ENCODE measurements around the gene PARD3.

PARD3 gene

DNA sequence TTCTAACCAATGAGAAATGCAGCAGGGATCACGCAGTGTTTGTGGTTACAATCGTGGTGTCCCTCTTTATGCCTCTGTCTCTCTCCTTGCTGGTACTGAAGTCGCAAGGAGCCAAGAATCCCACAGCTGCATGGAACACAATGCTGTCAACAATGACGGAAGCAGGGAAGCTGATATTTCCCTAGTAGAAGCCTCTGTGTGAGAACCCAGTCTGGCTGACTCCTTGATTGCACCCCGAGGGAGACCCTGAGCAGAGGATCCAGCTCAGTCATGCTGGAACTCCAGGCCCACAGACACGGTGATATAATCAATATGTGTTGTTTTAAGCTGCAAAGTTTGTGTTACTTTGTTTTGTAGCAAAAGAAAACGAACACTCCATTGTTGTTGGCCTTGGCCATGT is 677.9 kb downstream of the PARD3 start:
- no peak for DNase-seq (ENCODE audit: low read depth, low spot score)

DNA sequence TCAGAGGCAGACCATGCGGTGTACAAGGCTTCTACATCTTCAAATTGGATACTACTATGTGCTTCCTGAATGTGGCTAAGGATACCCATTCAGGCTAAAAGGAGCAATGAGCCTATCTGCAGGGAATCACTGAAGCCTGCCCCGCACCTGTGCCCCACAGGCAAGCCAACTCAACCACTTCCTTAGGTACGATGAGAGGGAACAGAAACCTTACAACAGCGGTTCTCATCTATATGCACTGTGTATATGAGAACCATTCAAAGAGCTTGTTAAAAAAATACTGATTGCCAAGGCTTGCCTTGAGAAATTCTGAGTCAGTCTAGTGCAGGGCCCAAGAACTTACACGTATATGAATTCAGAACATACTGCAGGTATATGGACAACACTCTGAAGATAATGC is 679.6 kb downstream of the PARD3 start:
- CTCF ChIA-PET = no interaction called here
- TF ChIP-seq, protein P1, sequence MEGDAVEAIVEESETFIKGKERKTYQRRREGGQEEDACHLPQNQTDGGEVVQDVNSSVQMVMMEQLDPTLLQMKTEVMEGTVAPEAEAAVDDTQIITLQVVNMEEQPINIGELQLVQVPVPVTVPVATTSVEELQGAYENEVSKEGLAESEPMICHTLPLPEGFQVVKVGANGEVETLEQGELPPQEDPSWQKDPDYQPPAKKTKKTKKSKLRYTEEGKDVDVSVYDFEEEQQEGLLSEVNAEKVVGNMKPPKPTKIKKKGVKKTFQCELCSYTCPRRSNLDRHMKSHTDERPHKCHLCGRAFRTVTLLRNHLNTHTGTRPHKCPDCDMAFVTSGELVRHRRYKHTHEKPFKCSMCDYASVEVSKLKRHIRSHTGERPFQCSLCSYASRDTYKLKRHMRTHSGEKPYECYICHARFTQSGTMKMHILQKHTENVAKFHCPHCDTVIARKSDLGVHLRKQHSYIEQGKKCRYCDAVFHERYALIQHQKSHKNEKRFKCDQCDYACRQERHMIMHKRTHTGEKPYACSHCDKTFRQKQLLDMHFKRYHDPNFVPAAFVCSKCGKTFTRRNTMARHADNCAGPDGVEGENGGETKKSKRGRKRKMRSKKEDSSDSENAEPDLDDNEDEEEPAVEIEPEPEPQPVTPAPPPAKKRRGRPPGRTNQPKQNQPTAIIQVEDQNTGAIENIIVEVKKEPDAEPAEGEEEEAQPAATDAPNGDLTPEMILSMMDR (IDR thresholded peaks at IDR 0.05; ENCODE audit: insufficient read depth, low read length, missing control alignments) = no peak
- POLR2A ChIA-PET = no interaction called here
- H3K4me3 ChIP-seq (ENCODE audit: low read depth, low read length) = no peak overlapping the region
- no peak for DNase-seq (ENCODE audit: low read depth, low spot score)

More for the DNA sequence above, 677.9 kb downstream of the PARD3 start:
- no peak overlapping the region for H3K4me3 ChIP-seq (ENCODE audit: low read depth, low read length)
- CTCF ChIA-PET = no interaction called here
- POLR2A ChIA-PET = no interaction called here
- TF ChIP-seq, protein P1 (IDR thresholded peaks at IDR 0.05; ENCODE audit: insufficient read depth, low read length, missing control alignments) = no peak

DNA sequence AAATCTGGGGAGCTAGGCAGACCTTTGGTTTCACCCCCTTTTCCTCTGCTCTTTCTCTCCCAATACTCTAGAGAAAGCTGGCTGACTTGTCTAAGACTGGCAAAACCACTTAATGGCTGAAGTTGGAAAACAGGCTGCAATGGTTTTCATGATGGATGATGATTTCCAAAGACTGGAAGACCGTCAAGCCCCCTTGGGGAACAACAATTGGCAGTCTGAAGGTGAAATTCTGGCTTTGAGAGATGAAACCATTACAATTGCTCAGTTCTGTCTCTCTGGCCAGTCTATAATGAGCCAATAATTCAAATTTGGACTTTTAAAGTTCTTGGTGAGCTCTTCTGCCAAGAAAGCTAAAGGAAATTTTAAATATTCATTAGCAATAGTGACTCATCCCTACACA is 680.5 kb downstream of the PARD3 start:
- no peak overlapping the region for H3K4me3 ChIP-seq (ENCODE audit: low read depth, low read length)
- TF ChIP-seq, protein P1 (IDR thresholded peaks at IDR 0.05; ENCODE audit: insufficient read depth, low read length, missing control alignments) = no peak
- POLR2A ChIA-PET = no interaction called here
- CTCF ChIA-PET = interaction anchor here (1.6 kb wide), 1 partner anchor 9 kb away, joined by 4 read pairs; no protein-coding TSS in a partner anchor
- DNase-seq (ENCODE audit: low read depth, low spot score) = no peak

DNA sequence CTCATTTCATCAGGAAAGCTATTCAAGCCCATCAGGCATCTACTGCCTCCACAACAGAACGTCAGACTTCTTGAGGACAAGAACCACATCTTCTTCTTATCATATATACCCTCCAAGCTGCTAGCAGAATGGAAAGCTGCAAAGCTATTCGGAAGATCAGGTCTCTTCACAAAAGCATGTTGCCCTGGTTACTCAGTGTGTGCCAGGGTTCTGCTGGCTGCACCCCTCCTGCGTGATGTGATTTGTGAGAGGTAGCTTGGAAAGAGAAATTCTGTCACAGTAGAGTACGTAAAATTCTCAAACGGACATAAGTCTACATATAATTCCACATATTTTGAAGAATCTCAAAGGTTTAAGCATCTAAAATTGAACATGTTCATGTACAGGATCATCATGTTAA is 681.7 kb downstream of the PARD3 start:
- no peak for DNase-seq (ENCODE audit: low read depth, low spot score)
- ChIA-PET POLR2A (no interaction called here), CTCF (interaction anchor here (1.6 kb wide), 1 partner anchor 10 kb away, joined by 4 read pairs; no protein-coding TSS in a partner anchor)
- TF ChIP-seq, protein P1 (IDR thresholded peaks at IDR 0.05; ENCODE audit: insufficient read depth, low read length, missing control alignments) = no peak
- no peak overlapping the region for H3K4me3 ChIP-seq (ENCODE audit: low read depth, low read length)

DNA sequence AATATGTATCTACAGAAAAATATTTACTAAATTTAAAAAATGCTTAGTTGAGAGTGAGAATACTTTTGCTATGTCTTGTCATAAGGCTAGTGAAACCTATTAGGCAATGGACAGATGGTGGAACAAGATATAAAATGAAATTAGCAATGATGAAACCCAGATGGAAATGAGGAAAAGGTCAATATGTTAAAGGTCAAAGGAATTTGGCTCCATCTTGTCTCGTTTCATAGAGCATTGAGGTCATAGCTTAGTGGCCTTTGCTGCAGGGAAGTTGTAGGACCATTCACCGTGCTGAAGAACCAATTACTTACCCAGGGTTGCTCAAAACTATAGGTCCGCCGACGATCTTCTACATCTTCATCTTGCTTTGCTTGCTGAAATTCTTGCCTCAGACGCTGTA is 683.9 kb downstream of the PARD3 start:
- TF ChIP-seq, protein P1 (IDR thresholded peaks at IDR 0.05; ENCODE audit: insufficient read depth, low read length, missing control alignments) = no peak
- CTCF ChIA-PET = no interaction called here
- H3K4me3 ChIP-seq (ENCODE audit: low read depth, low read length) = no peak overlapping the region
- no peak for DNase-seq (ENCODE audit: low read depth, low spot score)
- POLR2A ChIA-PET = no interaction called here

DNA sequence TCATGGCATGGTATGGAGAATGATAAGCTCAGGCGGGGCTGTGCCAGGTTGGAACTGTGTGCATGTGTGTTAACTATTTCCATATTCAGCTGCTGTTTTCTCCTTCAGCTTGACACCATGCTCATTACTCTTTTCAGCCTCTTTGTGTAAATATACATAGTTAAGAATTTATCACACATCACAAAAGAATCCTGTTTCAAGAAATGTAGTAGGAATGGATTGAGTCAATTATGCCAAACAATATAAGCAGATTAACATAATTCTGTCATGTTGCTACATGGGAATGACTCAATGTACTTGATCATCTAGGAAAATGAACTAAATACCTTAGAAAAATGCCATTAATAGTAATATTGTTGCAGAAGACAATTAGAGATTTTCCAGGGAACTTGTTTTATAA is 687.4 kb downstream of the PARD3 start:
- TF ChIP-seq, protein P1 (IDR thresholded peaks at IDR 0.05; ENCODE audit: insufficient read depth, low read length, missing control alignments) = no peak
- DNase-seq (ENCODE audit: low read depth, low spot score) = no peak
- ChIA-PET CTCF (interaction anchor here (0.9 kb wide), 1 partner anchor 23 kb away, joined by 3 read pairs; no protein-coding TSS in a partner anchor), POLR2A (no interaction called here)
- H3K4me3 ChIP-seq (ENCODE audit: low read depth, low read length) = no peak overlapping the region

All from AG04449 (cell line).